Prostate gland (tissue), 2 donors: ENCODE data around the gene MBL2. TPM values are rescaled to one million over a fixed set of nuclear protein-coding genes. Genes with fewer than 3 reads are reported as not detected.

ENCODE experiments used
- DNase-seq: peaks from one replicate; pipeline ENCODE4 v3.0.0-alpha.2; 2019; ENCODE audit warnings: low spot score
- H3K27ac ChIP-seq, 2 donors: fragments of 200-600 bp; sonication (generic); 2 replicates each; pipeline ENCODE4 v1.5.1; 2017 to 2019
- H3K27me3 ChIP-seq: fragments of 200-600 bp; sonication (generic); replicated peaks from 2 replicates; pipeline ENCODE4 v1.5.1; 2019; ENCODE audit not compliant: insufficient read depth
- H3K36me3 ChIP-seq, 2 donors: fragments of 200-600 bp; sonication (generic); 1 replicate in 1 of 2; 2 replicates in 1 of 2; pipeline versions ENCODE4 v1.5.1 to v1.8.1; 2017 to 2019
- H3K4me1 ChIP-seq: fragments of 200-600 bp; sonication (generic); replicated peaks from 2 replicates; pipeline ENCODE4 v1.5.1; 2019
- H3K4me3 ChIP-seq, 2 donors: fragments of 200-600 bp; sonication (generic); 2 replicates each; pipeline ENCODE4 v1.5.1; 2017 to 2019
- H3K9me3 ChIP-seq: fragments of 200-600 bp; sonication (generic); 2 replicates; pipeline ENCODE4 v1.5.1; 2017
- POLR2A ChIP-seq: fragments of 450-650 bp; IDR thresholded peaks from one replicate; pipeline ENCODE4 v1.6.1; 2016; ENCODE audit warnings: antibody characterized with exemption, mild to moderate bottlenecking
- POLR2AphosphoS5 ChIP-seq: sonication (generic); formaldehyde crosslinking; IDR thresholded peaks from one replicate; pipeline ENCODE4 v1.6.1; 2017; ENCODE audit warnings: antibody characterized with exemption
- WGBS: methylation state at CpG from one replicate; pipeline ENCODE4 v1.1.5; 2018; 5-methylcytosine and 5-hydroxymethylcytosine counted together
- intact Hi-C: fragments of 100-400 bp; cut with DNase I; formaldehyde crosslinking; loops from one replicate; pipeline ENCODE4 v1.14.2; 2022
- total RNA-seq, 2 donors: library from RNA; depleted of rRNA; stranded (reverse); fragments of >200 nt; gene quantifications; one replicate each; pipeline ENCODE4 v1.1.0, GENCODE V29; 2016
- TF ChIP-seq, protein P1 (sequence below), 4 experiments: fragments of 200-600 bp in 2 of 4; fragments of 450-650 bp in 2 of 4; sonication (generic) in 2 of 4; IDR thresholded peaks; 1 replicate in 3 of 4; 2 replicates in 1 of 4; pipeline ENCODE4 v1.5.1; 2016 to 2019; ENCODE audit warnings: antibody characterized with exemption in 4 of 4, mild to moderate bottlenecking in 2 of 4, moderate library complexity in 2 of 4

The MBL2 gene
- total RNA-seq, 2 donors from 2014 or later, result not detected

DNA sequence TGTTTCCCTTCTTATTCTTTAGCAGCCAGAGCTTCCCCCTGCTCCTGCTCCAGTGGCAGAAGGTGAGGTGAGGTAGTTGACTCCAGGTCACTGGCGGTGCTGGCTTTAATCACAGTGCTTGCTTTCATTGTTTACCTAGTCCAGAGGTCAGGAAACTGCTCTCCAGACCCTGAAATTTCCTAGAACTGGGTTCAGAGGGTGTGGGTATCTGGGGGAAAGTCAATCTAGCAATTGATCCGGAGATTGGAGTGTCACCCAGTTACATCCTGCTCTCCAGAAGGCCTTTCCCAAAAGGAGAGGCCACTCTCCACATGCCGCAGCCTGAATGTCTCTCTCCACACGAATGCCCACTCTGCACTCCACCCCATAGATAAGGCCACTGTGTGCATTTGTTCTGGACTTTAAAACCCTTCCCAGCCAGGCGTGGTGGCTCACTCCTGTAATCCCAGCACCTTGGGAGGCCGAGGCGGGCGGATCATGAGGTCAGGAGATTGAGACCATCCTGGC is 2.1 kb upstream of the MBL2 start:
- TF ChIP-seq POLR2AphosphoS5 (no peak), POLR2A (no peak)
- TF ChIP-seq, protein P1, sequence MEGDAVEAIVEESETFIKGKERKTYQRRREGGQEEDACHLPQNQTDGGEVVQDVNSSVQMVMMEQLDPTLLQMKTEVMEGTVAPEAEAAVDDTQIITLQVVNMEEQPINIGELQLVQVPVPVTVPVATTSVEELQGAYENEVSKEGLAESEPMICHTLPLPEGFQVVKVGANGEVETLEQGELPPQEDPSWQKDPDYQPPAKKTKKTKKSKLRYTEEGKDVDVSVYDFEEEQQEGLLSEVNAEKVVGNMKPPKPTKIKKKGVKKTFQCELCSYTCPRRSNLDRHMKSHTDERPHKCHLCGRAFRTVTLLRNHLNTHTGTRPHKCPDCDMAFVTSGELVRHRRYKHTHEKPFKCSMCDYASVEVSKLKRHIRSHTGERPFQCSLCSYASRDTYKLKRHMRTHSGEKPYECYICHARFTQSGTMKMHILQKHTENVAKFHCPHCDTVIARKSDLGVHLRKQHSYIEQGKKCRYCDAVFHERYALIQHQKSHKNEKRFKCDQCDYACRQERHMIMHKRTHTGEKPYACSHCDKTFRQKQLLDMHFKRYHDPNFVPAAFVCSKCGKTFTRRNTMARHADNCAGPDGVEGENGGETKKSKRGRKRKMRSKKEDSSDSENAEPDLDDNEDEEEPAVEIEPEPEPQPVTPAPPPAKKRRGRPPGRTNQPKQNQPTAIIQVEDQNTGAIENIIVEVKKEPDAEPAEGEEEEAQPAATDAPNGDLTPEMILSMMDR (IDR thresholded peaks at IDR 0.05), result no peak
- intact Hi-C loops, result loop anchor here (10.0 kb wide), 1 partner anchor 130 kb away; no protein-coding TSS in a partner anchor
- Histone ChIP-seq H3K36me3 (no peaks in the 10 kb centered on the region), H3K9me3 (no peaks in the 10 kb centered on the region), H3K27ac (no peak overlapping the region), H3K4me1 (no peaks in the 10 kb centered on the region), H3K4me3 (no peak overlapping the region), H3K27me3 (no peaks in the 10 kb centered on the region)
- DNase-seq, result no peak
- 83% methylated on average over 8 of the region's 8 CpGs for WGBS

DNA sequence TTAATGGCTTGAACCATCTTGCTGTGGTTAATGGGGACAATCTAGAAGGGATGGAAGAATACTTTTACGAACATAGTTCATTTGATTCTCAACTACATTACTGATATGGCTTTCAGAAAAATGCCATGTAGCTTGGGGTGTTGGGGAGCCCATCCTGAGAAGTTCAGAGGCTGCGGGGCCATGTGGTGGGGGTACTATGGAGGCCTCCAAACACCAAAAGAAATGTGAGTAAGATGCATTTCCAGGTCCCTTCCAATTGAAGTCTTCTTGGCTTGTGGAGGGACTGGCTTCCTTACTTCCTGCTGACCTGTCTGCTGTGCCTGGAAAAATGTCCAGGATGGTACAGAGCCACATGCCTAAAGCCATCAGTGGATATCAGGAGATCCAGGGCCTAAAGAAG is 1.6 kb upstream of the MBL2 start:
- no peak for DNase-seq
- H3K27ac ChIP-seq, result no peak overlapping the region
- no peaks in the 10 kb centered on the region for H3K4me1 ChIP-seq
- WGBS, result 90% methylated on average over 2 of the region's 2 CpGs
- TF ChIP-seq POLR2A (no peak), POLR2AphosphoS5 (no peak)
- TF ChIP-seq, protein P1 (IDR thresholded peaks at IDR 0.05), result no peak
- H3K36me3 ChIP-seq, result no peaks in the 10 kb centered on the region
- H3K9me3 ChIP-seq, result no peaks in the 10 kb centered on the region
- intact Hi-C loops, result loop anchor here (10.0 kb wide), 1 partner anchor 129 kb away; no protein-coding TSS in a partner anchor
- no peaks in the 10 kb centered on the region for H3K27me3 ChIP-seq
- H3K4me3 ChIP-seq, result no peak overlapping the region

DNA sequence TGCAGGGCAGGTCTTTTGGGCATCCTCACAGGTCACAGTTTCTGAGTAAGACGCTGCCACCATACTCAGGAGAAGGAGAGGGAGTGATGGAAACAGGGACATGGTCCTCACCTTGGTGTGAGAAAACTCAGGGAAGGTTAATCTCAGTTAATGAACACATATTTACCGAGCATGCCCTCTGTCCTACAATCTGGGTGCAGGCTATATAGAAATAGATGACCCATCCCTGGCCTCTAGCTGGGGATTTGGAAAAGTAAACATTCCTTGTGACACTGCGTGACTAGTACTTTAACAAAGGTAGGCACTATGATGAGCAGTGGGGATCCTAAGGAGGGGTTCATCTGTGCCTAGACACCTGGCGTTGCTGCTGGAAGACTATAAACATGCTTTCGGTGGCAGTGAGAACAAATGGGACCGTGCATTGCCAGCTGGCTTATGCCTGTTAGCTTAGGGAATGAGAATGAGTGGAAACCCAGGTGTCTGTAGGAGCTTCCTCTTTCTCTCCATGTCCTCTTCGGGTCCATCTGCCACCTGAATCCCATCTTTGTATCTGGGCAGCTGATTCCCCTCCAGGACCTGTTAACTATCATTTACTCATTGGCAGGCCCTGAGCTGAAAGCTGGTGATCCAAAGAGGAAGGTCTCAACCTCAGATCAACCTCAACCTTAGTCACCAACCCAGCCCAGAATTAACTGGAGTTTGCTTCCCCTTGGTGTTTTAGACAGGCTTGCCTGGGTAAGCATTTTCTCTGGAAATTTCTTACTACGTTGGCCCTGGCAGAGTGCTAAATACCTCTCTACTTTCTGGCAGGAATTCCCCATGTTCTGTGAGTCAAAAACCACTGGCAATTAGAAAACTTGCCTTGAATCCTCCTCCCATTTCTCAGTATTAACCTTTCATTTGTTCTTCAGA is 794 bp downstream of the MBL2 start:
- TF ChIP-seq, protein P1 (IDR thresholded peaks at IDR 0.05), result no peak
- no peak for TF ChIP-seq POLR2A
- no peak for TF ChIP-seq POLR2AphosphoS5
- H3K27ac ChIP-seq, result no peak overlapping the region
- WGBS, result 62% methylated on average over 8 of the region's 8 CpGs
- H3K4me1 ChIP-seq, result no peaks in the 10 kb centered on the region
- no peaks in the 10 kb centered on the region for H3K36me3 ChIP-seq
- H3K27me3 ChIP-seq, result no peaks in the 10 kb centered on the region
- no peaks in the 10 kb centered on the region for H3K9me3 ChIP-seq
- H3K4me3 ChIP-seq, result no peak overlapping the region
- no peak for DNase-seq
- intact Hi-C loops, result loop anchor here (10.0 kb wide), 1 partner anchor 127 kb away; no protein-coding TSS in a partner anchor

DNA sequence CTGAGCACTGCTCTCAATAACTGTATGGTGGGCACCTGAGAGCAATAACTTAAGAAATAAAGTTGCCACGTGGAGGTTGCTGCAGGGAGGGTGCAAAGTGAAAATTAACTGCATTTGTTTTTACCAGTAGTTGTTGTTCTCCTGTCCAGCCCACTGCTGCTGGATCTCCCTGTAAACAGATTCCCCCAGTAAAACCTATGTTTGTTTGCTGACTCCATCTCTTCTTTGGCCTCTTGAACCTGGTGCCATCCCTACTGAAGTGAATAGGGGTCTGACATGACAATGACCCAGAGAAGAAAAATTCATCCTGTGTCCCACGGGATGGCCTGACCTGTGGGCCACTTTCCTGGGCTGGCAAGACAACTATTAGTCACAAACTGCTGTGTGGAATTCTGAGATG is 1.7 kb downstream of the MBL2 start:
- no peak for DNase-seq
- 37% methylated on average over 2 of the region's 2 CpGs for WGBS
- H3K27me3 ChIP-seq, result no peaks in the 10 kb centered on the region
- no peaks in the 10 kb centered on the region for H3K4me1 ChIP-seq
- TF ChIP-seq, protein P1 (IDR thresholded peaks at IDR 0.05), result no peak
- no peak for TF ChIP-seq POLR2AphosphoS5
- TF ChIP-seq POLR2A, result no peak
- no peak overlapping the region for H3K4me3 ChIP-seq
- H3K9me3 ChIP-seq, result no peaks in the 10 kb centered on the region
- no peaks in the 10 kb centered on the region for H3K36me3 ChIP-seq
- intact Hi-C loops, result loop anchor here (10.0 kb wide), 1 partner anchor 126 kb away; no protein-coding TSS in a partner anchor
- no peak overlapping the region for H3K27ac ChIP-seq
